Endothelial cell of umbilical vein (primary cell): ENCODE measurements around the gene TAOK2. TPM values are rescaled to one million over a fixed set of nuclear protein-coding genes. Genes with fewer than 3 reads are reported as not detected.

Experiments used
- BruUV-seq: library from RNA; stranded (reverse); fragments of 400-500 nt; replicated peaks from 2 replicates; lab custom pipeline; 2021; lab: Mats Ljungman, UMichigan
- CTCF ChIA-PET: fragments of 300-600, 350-600 bp; sonication (Branson Sonifier 250); formaldehyde crosslinking; loops from one replicate; lab custom pipeline; 2021; ENCODE audit warnings: antibody characterized with exemption, inconsistent platforms; lab: Charles Lee
- POLR2A ChIA-PET: fragments of 300-600, 350-600 bp; sonication (Branson Sonifier 250); formaldehyde crosslinking; loops from one replicate; lab custom pipeline; 2021; ENCODE audit warnings: antibody characterized with exemption, inconsistent platforms; lab: Charles Lee
- DNase-seq: peaks from one replicate; pipeline ENCODE4 v3.0.0-alpha.2; 2011; ENCODE audit warnings: low read depth, low spot score
- FAIRE-seq: peaks from 2 replicates; lab custom pipeline; 2011; peaks lifted over from hg19 to GRCh38; lab: Jason Lieb, UNC
- H2AFZ ChIP-seq: 2 replicates; pipeline ENCODE4 v1.6.0; 2012; ENCODE audit warnings: low read depth, low read length, control low read depth, inconsistent platforms
- H3K27ac ChIP-seq: 2 replicates; pipeline ENCODE4 v1.5.1; 2011; ENCODE audit warnings: low read depth, mild to moderate bottlenecking, control low read depth, low read length, moderate library complexity; ENCODE audit not compliant: insufficient read depth
- H3K27me3 ChIP-seq, 2 experiments: 2 replicates each; pipeline versions ENCODE4 v1.6.0 to v1.6.1; 2011; ENCODE audit warnings: low read length in 2 of 2, mixed read lengths in 1 of 2; ENCODE audit not compliant: control insufficient read depth in 2 of 2, insufficient read depth in 2 of 2
- H3K36me3 ChIP-seq, 2 experiments: 2 replicates in 1 of 2; 3 replicates in 1 of 2; pipeline ENCODE4 v1.5.1; 2011; ENCODE audit warnings: low read length in 2 of 2, mild to moderate bottlenecking in 1 of 2, moderate library complexity in 1 of 2; ENCODE audit not compliant: control insufficient read depth in 2 of 2, insufficient read depth in 2 of 2; ENCODE audit errors: extremely low read depth in 1 of 2
- H3K4me1 ChIP-seq: 3 replicates; pipeline ENCODE4 v1.5.1; 2011; ENCODE audit warnings: mild to moderate bottlenecking, low read length; ENCODE audit not compliant: control insufficient read depth, insufficient read depth; ENCODE audit errors: extremely low read depth
- H3K4me2 ChIP-seq: 2 replicates; pipeline ENCODE4 v1.6.1; 2011; ENCODE audit warnings: low read length, control low read depth, mixed read lengths; ENCODE audit not compliant: insufficient read depth
- H3K4me3 ChIP-seq, 3 experiments: fragments of 200-600 bp in 1 of 3; sonication (generic), shearing (Covaris generic) in 1 of 3; replicated peaks in 1 of 3; 2 replicates each; pipeline ENCODE4 v1.5.1; 2011 to 2016; ENCODE audit warnings: control low read depth in 3 of 3, low read length in 3 of 3, mild to moderate bottlenecking in 2 of 3, inconsistent platforms in 1 of 3, low read depth in 1 of 3, moderate library complexity in 1 of 3; ENCODE audit not compliant: insufficient read depth in 1 of 3
- H3K79me2 ChIP-seq: 2 replicates; pipeline ENCODE4 v1.6.0; 2012; ENCODE audit warnings: low read length, inconsistent platforms; ENCODE audit not compliant: control insufficient read depth, insufficient read depth
- H3K9ac ChIP-seq: replicated peaks from 2 replicates; pipeline ENCODE3; 2011; ENCODE audit warnings: low read length, control low read depth; ENCODE audit not compliant: insufficient read depth; ENCODE audit errors: extremely low read depth
- H3K9me1 ChIP-seq: replicated peaks from 3 replicates; pipeline ENCODE4 v1.6.0; 2011; ENCODE audit warnings: mild to moderate bottlenecking, low read length; ENCODE audit not compliant: control insufficient read depth, insufficient read depth; ENCODE audit errors: extremely low read depth
- H3K9me3 ChIP-seq: replicated peaks from 2 replicates; pipeline ENCODE4 v1.5.1; 2012; ENCODE audit warnings: low read length, inconsistent platforms; ENCODE audit not compliant: control insufficient read depth, insufficient read depth
- H4K20me1 ChIP-seq: replicated peaks from 2 replicates; pipeline ENCODE3; 2011; ENCODE audit warnings: mild to moderate bottlenecking, low read length; ENCODE audit not compliant: control insufficient read depth, insufficient read depth; ENCODE audit errors: extremely low read depth
- EZH2 ChIP-seq: IDR thresholded peaks from 2 replicates; pipeline ENCODE4 v1.6.1; 2012; ENCODE audit warnings: borderline replicate concordance, low read depth, mild to moderate bottlenecking, moderate library complexity, low read length, inconsistent platforms; ENCODE audit not compliant: severe bottlenecking
- FOS ChIP-seq: IDR thresholded peaks from 2 replicates; pipeline ENCODE4 v1.6.1; 2011; ENCODE audit warnings: mild to moderate bottlenecking, low read length, moderate library complexity, borderline replicate concordance; ENCODE audit not compliant: insufficient read depth
- GATA2 ChIP-seq: IDR thresholded peaks from 2 replicates; pipeline ENCODE4 v1.7.0; 2011; ENCODE audit warnings: low read depth, mild to moderate bottlenecking, moderate library complexity, mixed read lengths, low read length; ENCODE audit not compliant: insufficient read length, insufficient read depth
- JUN ChIP-seq: IDR thresholded peaks from 2 replicates; pipeline ENCODE4 v1.6.1; 2011; ENCODE audit warnings: borderline replicate concordance, low read depth; ENCODE audit not compliant: insufficient read length, insufficient read depth
- MYC ChIP-seq: IDR thresholded peaks from one replicate; pipeline ENCODE4 v1.6.1; 2011; ENCODE audit warnings: mild to moderate bottlenecking, low read depth, low read length
- POLR2A ChIP-seq: IDR thresholded peaks from 2 replicates; pipeline ENCODE4 v1.6.1; 2012; ENCODE audit warnings: low read depth, mild to moderate bottlenecking, control low read depth, low read length
- POLR2AphosphoS5 ChIP-seq: IDR thresholded peaks from 2 replicates; pipeline ENCODE4 v1.6.1; 2012; ENCODE audit warnings: low read depth, mild to moderate bottlenecking, control low read depth, low read length, moderate library complexity; ENCODE audit not compliant: insufficient read depth
- dilution Hi-C: fragments of 300-500 bp; cut with MboI; formaldehyde crosslinking; loops from one replicate; pipeline ENCODE4 v1.15.0; 2019; ENCODE audit warnings: low sequenced_read_pairs; ENCODE audit not compliant: extremely low pct_ligation_motif_present
- intact Hi-C: fragments of 100-400 bp; cut with micrococcal nuclease; formaldehyde crosslinking; loops from one replicate; pipeline ENCODE4 v1.10.0; 2022
- polyA plus RNA-seq, 4 experiments: library from polyadenylated mRNA; depleted of rRNA in 3 of 4; stranded (reverse) in 3 of 4; unstranded in 1 of 4; fragments of >200 nt; gene quantifications; 2 replicates each; pipeline versions ENCODE4 v1.2.1 to v1.2.3, GENCODE V29; 2011 to 2012; ENCODE audit warnings: missing spikeins in 1 of 4
- total RNA-seq: library from RNA; stranded (reverse); gene quantifications from 2 replicates; pipeline ENCODE4 v1.2.3, GENCODE V29; 2021
- TF ChIP-seq, protein P1 (sequence below), 2 donors: IDR thresholded peaks; 1 replicate in 1 of 2; 2 replicates in 1 of 2; pipeline ENCODE4 v1.5.1; 2011; ENCODE audit warnings: low read length in 2 of 2, mild to moderate bottlenecking in 2 of 2, moderate library complexity in 2 of 2, control low read depth in 1 of 2, inconsistent platforms in 1 of 2, low read depth in 1 of 2; ENCODE audit not compliant: insufficient read depth in 1 of 2; ENCODE audit errors: extremely low read depth in 1 of 2
- TF ChIP-seq, protein P2 (sequence below): IDR thresholded peaks from 2 replicates; pipeline ENCODE4 v1.6.1; 2011; ENCODE audit not compliant: insufficient read depth, insufficient read length

The TAOK2 gene
- total and polyA plus RNA-seq, 2 donors (not counting 3 experiments of a cell fraction or from before 2014, with no cell fraction given), result 52.8 to 114 TPM

DNA sequence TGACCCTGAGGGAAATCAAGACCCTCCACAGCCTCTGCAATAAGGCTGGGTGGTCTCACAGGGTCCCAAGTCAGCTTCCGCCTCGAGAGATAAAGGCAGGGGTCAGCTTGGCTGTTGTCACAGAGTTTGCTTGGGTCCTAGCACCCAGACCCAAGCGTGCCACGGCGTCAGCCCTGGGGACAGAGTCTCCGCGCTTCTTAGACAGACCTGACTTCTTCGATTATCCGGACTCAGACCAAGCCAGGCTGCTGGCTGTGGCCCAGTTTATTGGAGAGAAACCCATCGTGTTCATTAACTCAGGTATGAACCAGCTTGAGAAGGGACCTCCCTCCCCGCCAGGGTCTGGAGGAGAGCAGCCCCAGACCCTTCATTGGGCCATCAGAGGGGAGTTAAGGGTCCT lies 49.9 kb downstream of the TAOK2 start:
- H3K9me1 ChIP-seq, result no peaks in the 10 kb centered on the region
- H3K4me2 ChIP-seq, result no peak overlapping the region
- no peaks in the 10 kb centered on the region for H3K27me3 ChIP-seq
- DNase-seq (no peak), FAIRE-seq (no peak)
- H2AFZ ChIP-seq, result no peak overlapping the region
- no peaks in the 10 kb centered on the region for H4K20me1 ChIP-seq
- POLR2A ChIA-PET, result no interaction called here
- no TSS peak for BruUV-seq
- H3K79me2 ChIP-seq, result no peaks in the 10 kb centered on the region
- no peak overlapping the region for H3K4me3 ChIP-seq
- H3K27ac ChIP-seq, result no peak overlapping the region
- no peaks in the 10 kb centered on the region for H3K9me3 ChIP-seq
- TF ChIP-seq FOS (no peak), EZH2 (no peak), JUN (no peak), MYC (no peak), GATA2 (no peak), POLR2A (no peak), POLR2AphosphoS5 (no peak)
- TF ChIP-seq, protein P1, sequence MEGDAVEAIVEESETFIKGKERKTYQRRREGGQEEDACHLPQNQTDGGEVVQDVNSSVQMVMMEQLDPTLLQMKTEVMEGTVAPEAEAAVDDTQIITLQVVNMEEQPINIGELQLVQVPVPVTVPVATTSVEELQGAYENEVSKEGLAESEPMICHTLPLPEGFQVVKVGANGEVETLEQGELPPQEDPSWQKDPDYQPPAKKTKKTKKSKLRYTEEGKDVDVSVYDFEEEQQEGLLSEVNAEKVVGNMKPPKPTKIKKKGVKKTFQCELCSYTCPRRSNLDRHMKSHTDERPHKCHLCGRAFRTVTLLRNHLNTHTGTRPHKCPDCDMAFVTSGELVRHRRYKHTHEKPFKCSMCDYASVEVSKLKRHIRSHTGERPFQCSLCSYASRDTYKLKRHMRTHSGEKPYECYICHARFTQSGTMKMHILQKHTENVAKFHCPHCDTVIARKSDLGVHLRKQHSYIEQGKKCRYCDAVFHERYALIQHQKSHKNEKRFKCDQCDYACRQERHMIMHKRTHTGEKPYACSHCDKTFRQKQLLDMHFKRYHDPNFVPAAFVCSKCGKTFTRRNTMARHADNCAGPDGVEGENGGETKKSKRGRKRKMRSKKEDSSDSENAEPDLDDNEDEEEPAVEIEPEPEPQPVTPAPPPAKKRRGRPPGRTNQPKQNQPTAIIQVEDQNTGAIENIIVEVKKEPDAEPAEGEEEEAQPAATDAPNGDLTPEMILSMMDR (IDR thresholded peaks at IDR 0.05; ENCODE audit: extremely low read depth in 1 of 2, insufficient read depth in 1 of 2, low read depth in 1 of 2, low read length in 2 of 2), result no peak
- TF ChIP-seq, protein P2, sequence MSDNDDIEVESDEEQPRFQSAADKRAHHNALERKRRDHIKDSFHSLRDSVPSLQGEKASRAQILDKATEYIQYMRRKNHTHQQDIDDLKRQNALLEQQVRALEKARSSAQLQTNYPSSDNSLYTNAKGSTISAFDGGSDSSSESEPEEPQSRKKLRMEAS, result no peak
- no peaks in the 10 kb centered on the region for H3K4me1 ChIP-seq
- H3K36me3 ChIP-seq, result no peaks in the 10 kb centered on the region
- no peak overlapping the region for H3K9ac ChIP-seq
- intact Hi-C loops, result no loop called here
- dilution Hi-C loops, result no loop called here
- CTCF ChIA-PET, result interaction anchor here (1.4 to 2.3 kb wide), 2 partner anchors 8 to 323 kb away, joined by 5 to 16 read pairs; partner anchors contain the start of gene TLCD3B
